Keratinocyte (primary cell): ENCODE data around the gene ETNPPL.

Experiments
- CTCF ChIP-seq, 3 experiments: IDR thresholded peaks in 1 of 3; conservative IDR thresholded peaks in 1 of 3; optimal IDR thresholded peaks in 1 of 3; 2 replicates in 2 of 3; 3 replicates in 1 of 3; pipeline versions ENCODE3 to v1.5.1; 2011; ENCODE audit warnings: low read length in 3 of 3, mild to moderate bottlenecking in 3 of 3, moderate library complexity in 2 of 3, control low read depth in 1 of 3, inconsistent platforms in 1 of 3; ENCODE audit not compliant: insufficient read depth in 2 of 3; ENCODE audit errors: extremely low read depth in 1 of 3
- EZH2 ChIP-seq: IDR thresholded peaks from one replicate; pipeline ENCODE4 v1.6.1; 2012; ENCODE audit warnings: inconsistent platforms, mild to moderate bottlenecking, low read length, moderate library complexity

- no peak for TF ChIP-seq CTCF (optimal IDR thresholded peaks at IDR 0.05 in 1 of 3, IDR thresholded peaks at IDR 0.05 in 1 of 3, conservative IDR thresholded peaks at IDR 0.05 in 1 of 3; ENCODE audit: extremely low read depth in 1 of 3, insufficient read depth in 2 of 3, low read length in 3 of 3)
- peak; percentile 80 for TF ChIP-seq EZH2
These were observed at the start of gene ETNPPL for GRCh38 chr4:108762559-108763225.
